ENCODE data around the gene SETD3. TPM values are rescaled to one million over a fixed set of nuclear protein-coding genes. Genes with fewer than 3 reads are reported as not detected.

SETD3 gene
- total RNA-seq, 4 donors from 2014 or later = 135 to 170 (median 148) TPM

DNA sequence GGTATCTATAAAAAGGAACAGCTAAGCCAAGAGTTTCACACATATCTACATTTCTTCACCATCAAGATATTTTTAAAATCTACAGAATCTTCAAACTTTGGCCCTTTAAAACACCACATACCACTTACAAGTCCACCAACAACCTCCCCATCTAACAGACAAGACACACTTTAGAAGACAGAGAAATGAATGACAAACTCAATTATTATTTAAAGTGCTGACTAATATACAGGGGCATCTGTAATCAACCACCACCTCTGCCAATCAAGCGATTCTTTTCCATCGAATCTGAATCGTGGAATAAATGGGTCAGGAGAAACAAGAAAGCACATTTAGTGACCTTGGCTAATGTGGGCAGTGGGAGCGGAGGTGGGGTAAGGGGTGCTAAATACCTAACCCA lies 7.7 kb downstream of the SETD3 start:
- Histone ChIP-seq H3K36me3 (no peaks in the 10 kb centered on the region), H3K4me1 (peaks cover 16 to 58% (median 46%) of the 10 kb centered on the region in 4 donors), H3K9me3 (no peaks in the 10 kb centered on the region), H3K27ac (replicated peaks in 1 of 4) (no peak overlapping the region), H3K27me3 (no peaks in the 10 kb centered on the region), H3K4me3 (no peak overlapping the region)
- intact Hi-C loops (cut with DNase I) = no loop called here
- DNase-seq (ENCODE audit: extremely low spot score) = no peak
- 91% methylated on average over 4 of the region's 4 CpGs for WGBS
- no peak for TF ChIP-seq POLR2A (IDR thresholded peaks at IDR 0.05; ENCODE audit: low read depth)
- TF ChIP-seq EP300 (IDR thresholded peaks at IDR 0.05) = no peak
- TF ChIP-seq, protein P1, sequence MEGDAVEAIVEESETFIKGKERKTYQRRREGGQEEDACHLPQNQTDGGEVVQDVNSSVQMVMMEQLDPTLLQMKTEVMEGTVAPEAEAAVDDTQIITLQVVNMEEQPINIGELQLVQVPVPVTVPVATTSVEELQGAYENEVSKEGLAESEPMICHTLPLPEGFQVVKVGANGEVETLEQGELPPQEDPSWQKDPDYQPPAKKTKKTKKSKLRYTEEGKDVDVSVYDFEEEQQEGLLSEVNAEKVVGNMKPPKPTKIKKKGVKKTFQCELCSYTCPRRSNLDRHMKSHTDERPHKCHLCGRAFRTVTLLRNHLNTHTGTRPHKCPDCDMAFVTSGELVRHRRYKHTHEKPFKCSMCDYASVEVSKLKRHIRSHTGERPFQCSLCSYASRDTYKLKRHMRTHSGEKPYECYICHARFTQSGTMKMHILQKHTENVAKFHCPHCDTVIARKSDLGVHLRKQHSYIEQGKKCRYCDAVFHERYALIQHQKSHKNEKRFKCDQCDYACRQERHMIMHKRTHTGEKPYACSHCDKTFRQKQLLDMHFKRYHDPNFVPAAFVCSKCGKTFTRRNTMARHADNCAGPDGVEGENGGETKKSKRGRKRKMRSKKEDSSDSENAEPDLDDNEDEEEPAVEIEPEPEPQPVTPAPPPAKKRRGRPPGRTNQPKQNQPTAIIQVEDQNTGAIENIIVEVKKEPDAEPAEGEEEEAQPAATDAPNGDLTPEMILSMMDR (IDR thresholded peaks at IDR 0.05) = no peak
- no peak for TF ChIP-seq POLR2AphosphoS5 (IDR thresholded peaks at IDR 0.05)

DNA sequence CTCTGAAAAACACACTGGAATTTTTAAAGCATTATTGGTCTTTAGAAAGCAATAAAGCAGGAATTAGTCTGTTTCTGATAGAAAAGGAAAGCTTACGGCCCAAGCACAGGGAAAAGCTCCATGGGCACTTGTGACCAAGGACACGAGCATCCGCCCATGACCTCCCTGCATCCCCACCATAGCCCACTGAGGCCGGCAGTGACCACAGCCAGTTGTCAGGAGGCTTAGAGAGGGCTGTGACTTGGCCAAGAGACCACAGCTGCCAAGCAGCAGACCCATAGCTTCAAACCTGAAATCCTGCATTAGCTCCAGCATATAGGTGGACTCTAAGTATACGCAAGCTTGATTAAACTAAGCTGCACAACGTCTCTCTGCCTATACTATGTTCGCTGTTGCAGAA lies 8.9 kb downstream of the SETD3 start:
- no peak overlapping the region for H3K27ac ChIP-seq (replicated peaks in 1 of 4)
- H3K9me3 ChIP-seq = no peaks in the 10 kb centered on the region
- H3K27me3 ChIP-seq = no peaks in the 10 kb centered on the region
- no peaks in the 10 kb centered on the region for H3K36me3 ChIP-seq
- 81% methylated on average over 7 of the region's 7 CpGs for WGBS
- peaks cover 26 to 63% (median 52%) of the 10 kb centered on the region in 4 donors for H3K4me1 ChIP-seq
- intact Hi-C loops (cut with DNase I) = no loop called here
- TF ChIP-seq POLR2A (IDR thresholded peaks at IDR 0.05; ENCODE audit: low read depth) (no peak), POLR2AphosphoS5 (IDR thresholded peaks at IDR 0.05) (no peak), EP300 (IDR thresholded peaks at IDR 0.05) (no peak)
- TF ChIP-seq, protein P1 (IDR thresholded peaks at IDR 0.05) = no peak
- no peak overlapping the region for H3K4me3 ChIP-seq
- no peak for DNase-seq (ENCODE audit: extremely low spot score)

DNA sequence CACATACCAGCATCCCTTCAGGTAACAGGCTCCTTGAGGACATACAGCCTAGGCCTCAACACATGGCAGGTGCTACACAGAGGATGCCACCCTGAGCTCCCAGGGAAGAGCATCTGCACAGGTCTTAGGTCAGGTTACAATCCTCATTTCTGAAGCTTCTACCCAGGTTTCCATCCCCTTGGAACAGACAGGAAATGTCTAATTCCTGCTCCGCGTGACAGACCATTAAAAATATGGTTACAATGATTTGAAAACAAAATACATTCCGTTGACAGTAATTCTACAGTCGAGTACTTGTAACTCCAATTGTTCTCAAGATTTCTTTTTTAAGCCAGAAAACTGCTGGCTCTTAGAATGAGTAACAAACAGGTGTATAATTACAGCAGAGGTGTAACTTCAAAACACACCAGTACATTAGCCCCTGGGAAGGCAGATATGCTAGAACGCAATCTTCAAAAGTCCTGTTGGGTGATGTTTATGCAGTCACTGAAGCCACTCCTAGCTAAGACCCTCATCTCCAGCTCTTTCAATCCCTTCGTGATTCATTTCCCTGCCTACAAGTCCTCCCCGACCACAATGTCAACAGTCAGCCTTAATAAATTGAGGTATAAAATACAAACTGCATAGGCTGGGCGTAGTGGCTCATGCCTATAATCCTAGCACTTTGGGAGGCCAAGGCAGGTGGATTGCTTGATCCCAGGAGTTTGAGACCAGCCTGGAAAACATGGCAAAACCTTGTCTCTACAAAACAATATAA lies 11.6 kb downstream of the SETD3 start:
- Histone ChIP-seq H3K4me1 (peaks cover 20 to 40% (median 33%) of the 10 kb centered on the region in 4 donors), H3K4me3 (no peak overlapping the region), H3K9me3 (no peaks in the 10 kb centered on the region), H3K36me3 (peaks cover 8 to 16% (median 15%) of the 10 kb centered on the region in 4 donors), H3K27ac (replicated peaks in 1 of 4) (no peak overlapping the region), H3K27me3 (no peaks in the 10 kb centered on the region)
- WGBS = 76% methylated on average over 8 of the region's 8 CpGs
- intact Hi-C loops (cut with DNase I) = no loop called here
- no peak for DNase-seq (ENCODE audit: extremely low spot score)
- TF ChIP-seq, protein P1 (IDR thresholded peaks at IDR 0.05) = no peak
- no peak for TF ChIP-seq POLR2AphosphoS5 (IDR thresholded peaks at IDR 0.05)
- TF ChIP-seq POLR2A (IDR thresholded peaks at IDR 0.05; ENCODE audit: low read depth) = no peak
- TF ChIP-seq EP300 (IDR thresholded peaks at IDR 0.05) = no peak

DNA sequence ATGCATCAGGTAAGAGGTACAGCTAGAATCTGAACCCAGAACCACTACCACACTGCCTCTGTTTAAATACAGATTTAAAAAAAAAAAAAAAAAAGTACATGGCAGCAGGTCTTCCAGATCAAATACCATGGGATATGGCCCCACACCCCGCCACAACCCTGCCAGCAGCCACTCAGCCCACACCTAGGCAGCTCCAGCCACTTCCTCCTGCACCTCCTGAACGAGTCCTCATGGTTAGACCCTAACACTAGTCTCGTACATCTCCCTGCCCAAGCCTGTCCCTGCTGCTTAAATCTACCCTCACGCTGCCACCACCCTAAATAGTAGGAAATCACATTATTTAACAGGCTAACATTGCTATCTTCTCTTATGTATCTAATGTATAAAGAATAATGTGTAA lies 12.6 kb downstream of the SETD3 start:
- H3K9me3 ChIP-seq = no peaks in the 10 kb centered on the region
- peaks cover 20 to 33% (median 28%) of the 10 kb centered on the region in 4 donors for H3K4me1 ChIP-seq
- H3K36me3 ChIP-seq = peaks cover 8 to 24% (median 22%) of the 10 kb centered on the region in 4 donors
- intact Hi-C loops (cut with DNase I) = no loop called here
- no peak for DNase-seq (ENCODE audit: extremely low spot score)
- 80% methylated on average over 4 of the region's 4 CpGs for WGBS
- no peak for TF ChIP-seq POLR2AphosphoS5 (IDR thresholded peaks at IDR 0.05)
- no peak for TF ChIP-seq POLR2A (IDR thresholded peaks at IDR 0.05; ENCODE audit: low read depth)
- TF ChIP-seq EP300 (IDR thresholded peaks at IDR 0.05) = no peak
- TF ChIP-seq, protein P1 (IDR thresholded peaks at IDR 0.05) = no peak
- no peak overlapping the region for H3K4me3 ChIP-seq
- no peaks in the 10 kb centered on the region for H3K27me3 ChIP-seq
- no peak overlapping the region for H3K27ac ChIP-seq (replicated peaks in 1 of 4)
